Measurements from ENCODE around the gene TNFSF9.
"Not testable (repeated sequence)": the region's sequence is repeated elsewhere in the genome, so short reads cannot be mapped to it uniquely, and the experiment has no call there.

Gene TNFSF9

GRCh38 chr19:6577476-6578125 is 46.8 kb downstream of the TNFSF9 start:
- no peak for DNase-seq

DNA sequence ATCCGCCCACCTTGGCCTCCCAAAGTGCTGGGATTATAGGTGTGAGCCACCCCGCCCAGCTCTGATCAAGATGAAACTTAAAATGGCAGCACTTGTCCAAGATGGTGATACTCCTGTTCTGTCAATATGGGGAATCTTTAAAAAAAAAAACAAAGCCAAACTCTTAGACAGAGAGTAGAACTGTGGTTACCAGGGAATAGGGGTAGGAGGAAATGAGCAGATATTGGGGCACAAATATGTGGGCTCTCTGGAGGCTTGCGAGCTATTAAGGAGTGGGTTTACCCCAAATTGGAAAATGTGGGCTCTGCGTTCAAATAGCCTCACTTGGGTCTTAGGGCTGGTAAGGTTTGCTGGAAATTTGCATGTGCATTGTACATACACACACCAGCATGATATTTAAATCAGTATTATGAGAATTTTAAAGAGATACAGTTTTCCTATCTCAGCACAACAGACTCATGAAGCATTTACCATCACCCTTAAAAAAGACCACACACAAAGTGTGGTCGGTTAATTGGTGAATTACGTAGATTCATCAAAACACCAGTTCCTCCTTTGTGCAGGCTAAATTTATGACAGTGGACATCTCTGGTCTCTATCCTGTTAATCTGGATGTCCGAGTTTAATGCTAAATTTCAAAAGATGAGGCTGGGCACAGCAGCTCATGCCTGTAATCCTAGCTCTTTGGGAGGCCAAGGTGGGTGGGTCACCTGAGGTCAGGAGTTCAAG is 48.8 kb downstream of the TNFSF9 start:
- no peak for DNase-seq

DNA sequence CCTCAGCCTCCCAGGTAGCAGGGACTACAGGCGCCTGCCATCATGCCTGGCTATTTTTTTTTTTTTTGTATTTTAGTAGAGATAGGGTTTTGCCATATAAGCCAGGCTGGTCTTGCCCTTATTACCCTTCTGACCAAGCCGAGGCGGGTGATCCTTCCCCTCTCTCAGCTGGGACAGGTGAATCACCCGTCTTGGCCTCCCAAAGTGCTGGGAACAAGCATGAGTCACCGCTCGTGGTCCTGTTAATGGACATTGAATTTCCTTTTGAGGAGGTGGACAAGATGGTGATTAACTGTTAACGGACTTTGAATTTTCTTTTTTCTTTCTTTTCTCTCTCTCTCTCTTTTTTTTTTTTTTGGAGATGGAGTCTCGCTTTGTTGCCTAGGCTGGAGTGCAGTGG is 49.5 kb downstream of the TNFSF9 start:
- no peak for DNase-seq

GRCh38 chr19:6582515-6583484 is 52.0 kb downstream of the TNFSF9 start:
- not testable (repeated sequence) for DNase-seq

Measured in NCI-H1105 (cell line).